PFSK-1 (cell line): ENCODE data around the gene TRIM75.

Source experiments
- FOXP2 ChIP-seq: optimal IDR thresholded peaks from 2 replicates; pipeline ENCODE3; 2011; ENCODE audit warnings: borderline replicate concordance, control low read depth, inconsistent platforms; ENCODE audit not compliant: insufficient read depth; ENCODE audit errors: extremely low read length, extremely low read depth
- POLR2AphosphoS5 ChIP-seq: IDR thresholded peaks from 2 replicates; pipeline ENCODE4 v1.6.1; 2012; ENCODE audit warnings: low read depth, mild to moderate bottlenecking, control low read depth, low read length, moderate library complexity
- SIN3A ChIP-seq: IDR thresholded peaks from 2 replicates; pipeline ENCODE4 v1.6.1; 2012; ENCODE audit warnings: mild to moderate bottlenecking, low read length, moderate library complexity, borderline replicate concordance; ENCODE audit not compliant: insufficient read depth
- TAF1 ChIP-seq: IDR thresholded peaks from 2 replicates; pipeline ENCODE4 v1.6.1; 2012; ENCODE audit warnings: low read length, control low read depth, borderline replicate concordance; ENCODE audit not compliant: insufficient read depth
- TF ChIP-seq, protein P1 (sequence below), 2 experiments: IDR thresholded peaks; 2 replicates each; pipeline versions ENCODE4 v1.6.1 to v1.8.0; 2011 to 2012; ENCODE audit warnings: low read depth in 2 of 2, low read length in 2 of 2, control low read depth in 1 of 2, inconsistent platforms in 1 of 2, mild to moderate bottlenecking in 1 of 2, moderate library complexity in 1 of 2; ENCODE audit not compliant: insufficient read depth in 1 of 2

Gene TRIM75

DNA sequence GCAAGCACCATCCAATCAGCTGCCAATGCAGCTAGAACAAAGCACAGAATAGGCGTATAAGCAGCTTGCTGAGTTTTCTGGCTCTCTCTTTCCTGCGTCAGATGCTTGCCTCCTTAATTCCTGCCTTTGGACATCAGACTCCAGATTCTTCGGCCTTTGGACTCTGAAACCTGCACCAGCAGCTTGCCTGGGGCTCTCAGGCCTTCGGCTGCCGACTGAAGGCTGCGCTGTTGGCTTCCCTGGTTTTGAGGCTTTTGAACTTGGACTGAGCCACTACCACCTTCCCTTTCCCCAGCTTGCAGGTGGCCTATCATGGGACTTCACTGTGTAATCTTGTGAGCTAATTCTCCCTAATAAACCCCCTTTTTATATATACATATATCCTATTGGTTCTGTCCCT lies 52.9 kb downstream of the TRIM75 start:
- TF ChIP-seq, protein P1, sequence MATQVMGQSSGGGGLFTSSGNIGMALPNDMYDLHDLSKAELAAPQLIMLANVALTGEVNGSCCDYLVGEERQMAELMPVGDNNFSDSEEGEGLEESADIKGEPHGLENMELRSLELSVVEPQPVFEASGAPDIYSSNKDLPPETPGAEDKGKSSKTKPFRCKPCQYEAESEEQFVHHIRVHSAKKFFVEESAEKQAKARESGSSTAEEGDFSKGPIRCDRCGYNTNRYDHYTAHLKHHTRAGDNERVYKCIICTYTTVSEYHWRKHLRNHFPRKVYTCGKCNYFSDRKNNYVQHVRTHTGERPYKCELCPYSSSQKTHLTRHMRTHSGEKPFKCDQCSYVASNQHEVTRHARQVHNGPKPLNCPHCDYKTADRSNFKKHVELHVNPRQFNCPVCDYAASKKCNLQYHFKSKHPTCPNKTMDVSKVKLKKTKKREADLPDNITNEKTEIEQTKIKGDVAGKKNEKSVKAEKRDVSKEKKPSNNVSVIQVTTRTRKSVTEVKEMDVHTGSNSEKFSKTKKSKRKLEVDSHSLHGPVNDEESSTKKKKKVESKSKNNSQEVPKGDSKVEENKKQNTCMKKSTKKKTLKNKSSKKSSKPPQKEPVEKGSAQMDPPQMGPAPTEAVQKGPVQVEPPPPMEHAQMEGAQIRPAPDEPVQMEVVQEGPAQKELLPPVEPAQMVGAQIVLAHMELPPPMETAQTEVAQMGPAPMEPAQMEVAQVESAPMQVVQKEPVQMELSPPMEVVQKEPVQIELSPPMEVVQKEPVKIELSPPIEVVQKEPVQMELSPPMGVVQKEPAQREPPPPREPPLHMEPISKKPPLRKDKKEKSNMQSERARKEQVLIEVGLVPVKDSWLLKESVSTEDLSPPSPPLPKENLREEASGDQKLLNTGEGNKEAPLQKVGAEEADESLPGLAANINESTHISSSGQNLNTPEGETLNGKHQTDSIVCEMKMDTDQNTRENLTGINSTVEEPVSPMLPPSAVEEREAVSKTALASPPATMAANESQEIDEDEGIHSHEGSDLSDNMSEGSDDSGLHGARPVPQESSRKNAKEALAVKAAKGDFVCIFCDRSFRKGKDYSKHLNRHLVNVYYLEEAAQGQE (IDR thresholded peaks at IDR 0.05; ENCODE audit: insufficient read depth in 1 of 2, low read depth in 2 of 2, low read length in 2 of 2): no peak
- TF ChIP-seq FOXP2 (no peak), TAF1 (no peak), SIN3A (no peak), POLR2AphosphoS5 (no peak)
